ENCODE data around the gene FOLR1.

GRCh38 chr11:72228229-72228843 is 36.4 kb downstream of the FOLR1 start:
- TF ChIP-seq CTCF (IDR thresholded peaks at IDR 0.05; ENCODE audit: low read depth, low read length) (no peak), MYC (IDR thresholded peaks at IDR 0.05; ENCODE audit: low read depth, low read length) (no peak), POLR2A (IDR thresholded peaks at IDR 0.05; ENCODE audit: extremely low read depth, insufficient read length) (no peak)

Measured in NB4 (cell line).